LNCaP clone FGC (cell line): Measurements from ENCODE around the gene HRH3.

Experiments used
- DNase-seq: peaks from one replicate; pipeline ENCODE4 v3.0.0-alpha.2; 2011; ENCODE audit warnings: low read depth
- H3K4me3 ChIP-seq: 2 replicates; pipeline ENCODE4 v1.5.1; 2011; ENCODE audit warnings: mild to moderate bottlenecking, low read depth, low read length, control low read depth
- TF ChIP-seq, protein P1 (sequence below): IDR thresholded peaks from 2 replicates; pipeline ENCODE4 v1.5.1; 2012; ENCODE audit warnings: mild to moderate bottlenecking; ENCODE audit not compliant: control insufficient read depth, insufficient read depth; ENCODE audit errors: extremely low read depth

The HRH3 gene

DNA sequence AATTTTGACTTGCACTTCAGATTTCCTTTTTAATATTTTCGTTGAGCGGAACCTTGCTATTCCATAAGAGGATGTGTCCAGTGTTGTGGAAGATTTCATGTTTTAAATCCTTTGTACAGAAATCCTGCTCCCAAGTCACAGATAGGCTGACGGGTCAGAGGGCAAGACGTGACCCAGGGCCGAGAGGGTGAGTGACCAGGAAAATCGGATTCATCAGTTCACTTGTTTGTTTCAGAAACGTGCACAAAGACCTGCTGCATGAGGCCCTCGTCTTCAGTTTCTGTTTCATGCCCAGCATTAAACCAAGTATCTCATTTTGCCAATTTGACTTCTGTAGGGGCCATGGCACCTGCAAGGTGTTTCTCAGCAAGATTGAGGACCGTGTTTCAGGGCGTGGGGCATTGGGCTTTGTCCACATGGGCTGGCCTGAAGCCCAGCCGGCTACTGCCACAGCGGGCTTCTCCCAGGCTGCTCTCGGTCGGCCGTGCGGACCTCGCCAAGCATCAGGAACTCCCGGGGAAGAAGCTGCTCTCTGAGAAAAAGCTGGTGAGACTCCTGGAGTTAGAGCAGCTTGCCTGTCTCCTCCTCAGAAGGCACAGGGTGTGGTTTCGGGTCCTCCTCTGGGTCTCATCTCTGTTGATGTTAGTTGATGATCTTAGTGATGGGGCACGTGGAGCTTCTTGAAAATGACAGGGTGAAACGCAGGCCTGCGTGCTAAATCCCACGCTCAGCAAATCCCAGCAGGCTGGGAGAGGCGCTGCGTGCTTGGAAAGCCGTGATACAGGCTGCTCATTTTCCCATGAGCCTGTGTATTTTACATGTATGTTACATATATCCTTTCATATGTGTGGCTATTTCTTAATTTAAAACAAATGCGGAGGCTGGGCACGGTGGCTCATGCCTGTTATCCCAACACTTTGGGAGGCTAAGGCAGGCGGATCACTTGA, 26.7 kb downstream of the HRH3 start:
- no peak for DNase-seq
- H3K4me3 ChIP-seq, result no peak overlapping the region
- TF ChIP-seq, protein P1, sequence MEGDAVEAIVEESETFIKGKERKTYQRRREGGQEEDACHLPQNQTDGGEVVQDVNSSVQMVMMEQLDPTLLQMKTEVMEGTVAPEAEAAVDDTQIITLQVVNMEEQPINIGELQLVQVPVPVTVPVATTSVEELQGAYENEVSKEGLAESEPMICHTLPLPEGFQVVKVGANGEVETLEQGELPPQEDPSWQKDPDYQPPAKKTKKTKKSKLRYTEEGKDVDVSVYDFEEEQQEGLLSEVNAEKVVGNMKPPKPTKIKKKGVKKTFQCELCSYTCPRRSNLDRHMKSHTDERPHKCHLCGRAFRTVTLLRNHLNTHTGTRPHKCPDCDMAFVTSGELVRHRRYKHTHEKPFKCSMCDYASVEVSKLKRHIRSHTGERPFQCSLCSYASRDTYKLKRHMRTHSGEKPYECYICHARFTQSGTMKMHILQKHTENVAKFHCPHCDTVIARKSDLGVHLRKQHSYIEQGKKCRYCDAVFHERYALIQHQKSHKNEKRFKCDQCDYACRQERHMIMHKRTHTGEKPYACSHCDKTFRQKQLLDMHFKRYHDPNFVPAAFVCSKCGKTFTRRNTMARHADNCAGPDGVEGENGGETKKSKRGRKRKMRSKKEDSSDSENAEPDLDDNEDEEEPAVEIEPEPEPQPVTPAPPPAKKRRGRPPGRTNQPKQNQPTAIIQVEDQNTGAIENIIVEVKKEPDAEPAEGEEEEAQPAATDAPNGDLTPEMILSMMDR, result no peak

DNA sequence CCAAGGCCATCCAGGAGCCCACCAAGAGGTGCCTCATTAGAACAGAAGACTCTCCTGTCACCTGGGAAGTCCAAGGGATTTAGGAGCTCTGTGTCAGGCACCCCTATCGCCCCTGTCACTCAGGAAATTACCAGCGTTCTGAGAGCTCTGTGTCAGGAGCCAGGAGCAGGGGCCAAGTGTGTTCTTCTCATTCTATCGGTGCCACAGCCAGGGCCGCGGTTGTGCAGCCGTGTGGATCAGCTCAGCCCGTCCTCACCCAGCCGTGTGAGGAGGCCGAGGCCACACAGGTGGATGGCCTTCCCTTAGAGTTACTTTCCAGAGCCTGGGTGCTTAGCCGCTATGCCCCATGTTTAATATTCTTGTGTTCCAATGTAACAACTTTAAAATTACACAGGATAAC, 27.4 kb downstream of the HRH3 start:
- no peak for DNase-seq
- H3K4me3 ChIP-seq, result no peak overlapping the region
- TF ChIP-seq, protein P1, result no peak

DNA sequence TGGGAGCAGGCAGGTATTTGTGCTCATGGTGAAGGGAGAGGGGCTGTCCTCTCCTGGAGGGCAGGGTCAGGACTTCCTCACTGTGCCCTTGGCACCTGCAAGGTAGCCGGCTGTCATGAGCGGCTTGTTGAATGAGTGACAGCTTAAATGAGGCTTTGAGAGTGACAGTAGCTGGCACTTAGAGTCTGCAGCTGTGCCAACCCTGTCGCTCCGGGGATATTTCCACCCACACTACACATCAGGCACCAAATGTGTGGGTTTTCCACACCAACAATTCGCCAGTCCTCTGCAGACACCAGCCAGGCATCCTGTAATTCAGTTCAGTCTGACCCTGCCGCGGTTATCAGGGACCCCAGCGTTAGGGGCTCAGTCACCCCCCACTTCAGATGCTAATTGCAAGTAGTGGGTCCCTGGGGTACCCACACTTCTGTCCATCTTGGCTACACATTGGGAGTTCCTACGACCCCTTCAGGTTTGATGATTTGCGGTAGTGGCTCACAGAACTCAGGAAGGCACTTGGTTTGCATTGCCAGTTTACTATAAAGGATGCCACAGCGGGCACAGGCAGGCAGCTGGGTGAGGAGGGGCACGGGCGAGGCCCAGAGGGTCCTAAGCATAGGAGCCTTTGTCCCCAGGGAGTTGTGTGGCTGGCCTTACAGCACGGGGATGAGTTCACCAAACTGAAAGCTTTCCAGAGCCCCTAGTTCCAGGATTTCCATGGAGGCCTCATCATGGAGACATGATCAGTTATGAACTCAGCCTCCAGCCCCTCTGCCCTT, 28.1 kb downstream of the HRH3 start:
- DNase-seq, result no peak
- no peak overlapping the region for H3K4me3 ChIP-seq
- TF ChIP-seq, protein P1, result no peak

DNA sequence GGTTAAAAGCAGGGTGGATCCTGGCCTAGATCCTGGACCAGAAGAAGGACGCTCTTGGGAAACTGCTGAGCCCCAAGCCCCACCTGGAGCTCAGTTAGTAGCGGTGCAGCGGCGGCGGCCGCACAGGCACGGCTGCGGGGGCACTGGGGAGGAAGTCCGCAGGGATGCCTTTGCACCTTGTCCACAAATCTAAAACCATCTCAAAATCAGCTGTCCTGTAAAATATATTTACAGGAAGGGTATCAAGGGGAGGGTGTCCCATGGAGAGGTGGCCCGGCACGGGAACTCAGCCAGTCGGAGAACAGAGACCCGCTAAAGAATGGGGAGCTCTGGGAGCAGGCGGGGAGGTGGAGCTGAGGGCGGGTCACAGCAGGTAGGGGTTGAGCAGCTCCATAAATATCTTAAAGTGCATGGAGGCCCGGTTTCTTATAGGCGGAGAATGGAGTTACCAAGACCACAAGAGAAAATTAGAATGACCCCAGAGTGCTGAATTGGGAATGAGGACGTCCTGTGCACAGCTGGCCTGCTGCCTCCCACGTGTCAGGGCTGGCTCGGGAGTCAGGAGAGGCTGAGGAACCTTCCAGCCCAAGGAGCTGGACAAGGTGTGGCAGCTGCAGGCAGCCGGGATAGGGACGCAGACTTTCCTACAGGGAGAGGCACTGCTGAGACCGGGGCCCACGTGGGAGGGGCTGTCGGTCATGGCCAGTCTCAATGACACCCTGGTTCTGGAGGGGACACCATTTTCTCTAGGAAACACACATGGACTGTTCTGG, 29.3 kb downstream of the HRH3 start:
- no peak for DNase-seq
- TF ChIP-seq, protein P1, result no peak
- H3K4me3 ChIP-seq, result no peak overlapping the region

DNA sequence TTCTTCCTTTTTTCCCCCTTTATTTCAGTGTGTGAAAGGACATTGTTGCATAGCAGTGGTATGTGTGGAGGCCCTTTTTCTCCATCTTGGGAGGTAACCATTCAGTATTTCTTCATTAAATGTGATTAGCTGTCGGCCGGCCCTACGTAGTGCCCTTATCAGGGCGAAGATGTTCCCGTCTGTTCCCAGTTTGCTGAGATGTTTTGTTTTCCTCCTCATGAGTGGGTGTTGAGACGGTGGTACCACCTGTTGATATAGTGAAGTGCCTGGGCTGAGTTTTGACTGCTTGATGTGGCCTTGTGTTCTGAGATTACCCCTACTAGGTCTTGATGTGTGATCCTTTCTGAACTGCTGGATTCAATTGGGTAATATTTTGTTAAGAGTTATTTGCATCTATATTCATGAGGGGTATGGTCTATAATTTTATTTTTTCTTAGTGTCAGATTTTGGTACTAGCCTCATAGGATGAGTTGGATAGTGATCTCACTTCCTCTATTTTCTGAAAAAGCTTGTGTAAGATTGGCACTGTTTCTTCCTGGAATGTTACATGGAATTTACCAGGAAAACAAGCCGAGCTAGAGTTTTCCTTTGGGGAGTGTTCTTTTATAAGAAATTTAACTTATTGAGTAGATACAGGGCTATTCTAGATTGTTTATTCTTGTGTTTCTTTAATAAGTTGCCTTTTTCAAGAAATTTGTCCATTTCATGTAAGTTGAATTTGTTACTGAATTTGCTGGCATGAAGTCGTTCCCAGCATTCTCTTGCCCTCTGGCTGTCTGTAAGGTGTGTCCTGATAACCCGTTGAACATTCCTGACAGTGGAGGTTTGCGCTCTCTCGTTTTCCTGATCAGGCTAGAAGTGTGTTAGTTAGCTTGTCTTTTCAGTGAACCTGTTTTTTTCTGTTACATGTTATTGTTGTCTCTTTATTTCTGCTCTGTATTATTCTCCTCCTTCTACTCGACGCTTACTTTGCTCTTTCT, 32.9 kb downstream of the HRH3 start:
- DNase-seq, result no peak
- TF ChIP-seq, protein P1, result no peak
- no peak overlapping the region for H3K4me3 ChIP-seq

DNA sequence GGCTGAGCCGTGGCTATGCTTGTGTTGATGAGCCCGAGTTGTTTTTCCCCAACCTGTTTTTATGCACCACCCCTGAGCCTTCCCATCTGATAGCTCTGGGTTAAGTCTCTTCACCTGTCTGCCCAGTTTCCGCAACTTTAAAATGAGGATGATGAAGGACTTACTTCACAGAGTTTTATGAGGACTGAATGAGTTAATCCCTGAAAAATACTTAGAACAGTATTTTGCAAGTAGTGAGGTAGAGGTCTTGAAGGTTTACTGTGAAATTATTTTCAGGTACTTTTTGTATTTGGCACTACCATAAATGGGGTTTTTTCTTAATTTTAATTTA, 34.0 kb downstream of the HRH3 start:
- H3K4me3 ChIP-seq, result no peak overlapping the region
- TF ChIP-seq, protein P1, result no peak

More for the DNA sequence above, 34.0 kb downstream of the HRH3 start:
- DNase-seq, result no peak
